CD4-positive, alpha-beta T cell (primary cell): ENCODE data around the gene MYO1B. TPM values are rescaled to one million over a fixed set of nuclear protein-coding genes. Genes with fewer than 3 reads are reported as not detected.

ENCODE experiments used
- ATAC-seq: fragments of 200-7000 bp; cut with Tn5 transposase; one replicate; pipeline ENCODE4 v1.10.0; 2022; ENCODE audit warnings: mild to moderate bottlenecking; ENCODE audit not compliant: poor library complexity
- CTCF ChIA-PET: fragments of 350-600 bp; sonication (Branson Sonifier 250); formaldehyde crosslinking; loops from one replicate; lab custom pipeline; 2021; ENCODE audit warnings: antibody characterized with exemption, inconsistent platforms; lab: Charles Lee
- POLR2A ChIA-PET: fragments of 350-600 bp; sonication (Branson Sonifier 250); formaldehyde crosslinking; loops from one replicate; lab custom pipeline; 2021; ENCODE audit warnings: antibody characterized with exemption, inconsistent platforms; lab: Charles Lee
- DNase-seq, 14 experiments: peaks; one replicate each; pipeline ENCODE4 v3.0.0-alpha.2; 2013 to 2020; ENCODE audit warnings: mixed read lengths in 2 of 14
- H3K27ac ChIP-seq, 2 donors: one replicate each; pipeline versions ENCODE4 v1.5.1 to v1.7.0; 2013; ENCODE audit warnings: low read length in 2 of 2, low read depth in 1 of 2, mild to moderate bottlenecking in 1 of 2
- H3K27me3 ChIP-seq, 2 experiments: 1 replicate in 1 of 2; 2 replicates in 1 of 2; pipeline versions ENCODE4 v1.6.1 to v1.7.0; 2013; ENCODE audit warnings: low read length in 2 of 2, control low read depth in 1 of 2, mild to moderate bottlenecking in 1 of 2, moderate library complexity in 1 of 2; ENCODE audit not compliant: insufficient read depth in 2 of 2, control insufficient read depth in 1 of 2
- H3K36me3 ChIP-seq: one replicate; pipeline ENCODE4 v1.6.1; 2013; ENCODE audit warnings: low read length, control low read depth; ENCODE audit not compliant: insufficient read depth
- H3K4me1 ChIP-seq: one replicate; pipeline ENCODE4 v1.6.1; 2013; ENCODE audit warnings: low read length, control low read depth; ENCODE audit not compliant: insufficient read depth
- H3K4me3 ChIP-seq: one replicate; pipeline ENCODE4 v1.5.1; 2013; ENCODE audit warnings: mild to moderate bottlenecking, low read length, moderate library complexity
- H3K9me3 ChIP-seq, 2 experiments: 1 replicate in 1 of 2; 2 replicates in 1 of 2; pipeline versions ENCODE4 v1.6.1 to v1.7.0; 2013; ENCODE audit warnings: low read length in 2 of 2, mild to moderate bottlenecking in 2 of 2, control low read depth in 1 of 2, moderate library complexity in 1 of 2; ENCODE audit not compliant: control insufficient read depth in 1 of 2, insufficient read depth in 1 of 2
- H3K27ac Mint-ChIP-seq: one replicate; pipeline ENCODE4 v1.8.0; 2020; ENCODE audit warnings: mixed read lengths
- H3K27me3 Mint-ChIP-seq: one replicate; pipeline ENCODE4 v1.8.0; 2021; ENCODE audit warnings: mixed read lengths
- H3K36me3 Mint-ChIP-seq: one replicate; pipeline ENCODE4 v1.8.0; 2021; ENCODE audit warnings: low read depth, mixed read lengths
- H3K4me1 Mint-ChIP-seq: one replicate; pipeline ENCODE4 v1.8.0; 2021; ENCODE audit warnings: low read depth, mixed read lengths
- H3K4me3 Mint-ChIP-seq: one replicate; pipeline ENCODE4 v1.8.0; 2020; ENCODE audit warnings: mild to moderate bottlenecking, mixed read lengths
- H3K9me3 Mint-ChIP-seq: one replicate; pipeline ENCODE4 v1.8.0; 2020; ENCODE audit warnings: mixed read lengths
- intact Hi-C, 2 experiments: fragments of 100-400 bp; cut with DNase I in 1 of 2; cut with micrococcal nuclease in 1 of 2; formaldehyde crosslinking; loops; one replicate each; pipeline versions ENCODE4 v1.15.1 to v1.9.0; 2023 to 2025; cut with DNase I, micrococcal nuclease
- total RNA-seq, 174 experiments: library from RNA in 2 of 174; stranded (reverse) in 2 of 174; gene quantifications; one replicate each; pipeline ENCODE4 v1.2.3 and lab custom pipeline; 2021 to 2026
- TF ChIP-seq, protein P1 (sequence below): fragments of 200-600 bp; IDR thresholded peaks from one replicate; pipeline ENCODE4 v1.8.0; 2022; ENCODE audit warnings: antibody characterized with exemption, mild to moderate bottlenecking

MYO1B gene
- total RNA-seq, 2 experiments from 2014 or later = 0.98 to 1.3 TPM

DNA sequence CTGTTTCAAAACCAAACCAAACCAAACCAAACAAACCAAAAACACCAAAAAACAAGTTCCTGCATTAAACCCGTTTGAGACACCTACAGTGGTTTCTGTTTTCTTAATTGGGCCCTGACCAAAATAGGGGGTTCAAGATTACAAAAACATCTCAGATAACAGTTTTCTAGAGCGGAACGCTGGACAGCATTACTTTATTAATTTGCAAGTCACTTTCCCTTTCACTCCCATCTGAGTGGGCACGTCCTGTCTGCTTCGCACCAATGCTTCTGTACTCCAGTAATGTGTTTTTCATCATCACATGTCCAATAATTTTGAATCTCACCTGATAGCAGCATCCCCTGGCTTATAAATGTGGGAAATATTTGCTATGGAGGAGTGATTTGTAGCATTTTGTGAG lies 11.7 kb upstream of the MYO1B start:
- no peaks in the 10 kb centered on the region for H3K27me3 ChIP-seq
- intact Hi-C loops = no loop called here
- Mint-ChIP-seq H3K36me3 (no peaks in the 10 kb centered on the region), H3K9me3 (no peaks in the 10 kb centered on the region), H3K27me3 (no peaks in the 10 kb centered on the region), H3K4me1 (no peaks in the 10 kb centered on the region), H3K4me3 (no peak overlapping the region), H3K27ac (no peak overlapping the region)
- ATAC-seq (no peak), DNase-seq (no peak)
- ChIA-PET POLR2A (no interaction called here), CTCF (no interaction called here)
- H3K27ac ChIP-seq = no peak overlapping the region
- H3K4me1 ChIP-seq = no peaks in the 10 kb centered on the region
- TF ChIP-seq, protein P1, sequence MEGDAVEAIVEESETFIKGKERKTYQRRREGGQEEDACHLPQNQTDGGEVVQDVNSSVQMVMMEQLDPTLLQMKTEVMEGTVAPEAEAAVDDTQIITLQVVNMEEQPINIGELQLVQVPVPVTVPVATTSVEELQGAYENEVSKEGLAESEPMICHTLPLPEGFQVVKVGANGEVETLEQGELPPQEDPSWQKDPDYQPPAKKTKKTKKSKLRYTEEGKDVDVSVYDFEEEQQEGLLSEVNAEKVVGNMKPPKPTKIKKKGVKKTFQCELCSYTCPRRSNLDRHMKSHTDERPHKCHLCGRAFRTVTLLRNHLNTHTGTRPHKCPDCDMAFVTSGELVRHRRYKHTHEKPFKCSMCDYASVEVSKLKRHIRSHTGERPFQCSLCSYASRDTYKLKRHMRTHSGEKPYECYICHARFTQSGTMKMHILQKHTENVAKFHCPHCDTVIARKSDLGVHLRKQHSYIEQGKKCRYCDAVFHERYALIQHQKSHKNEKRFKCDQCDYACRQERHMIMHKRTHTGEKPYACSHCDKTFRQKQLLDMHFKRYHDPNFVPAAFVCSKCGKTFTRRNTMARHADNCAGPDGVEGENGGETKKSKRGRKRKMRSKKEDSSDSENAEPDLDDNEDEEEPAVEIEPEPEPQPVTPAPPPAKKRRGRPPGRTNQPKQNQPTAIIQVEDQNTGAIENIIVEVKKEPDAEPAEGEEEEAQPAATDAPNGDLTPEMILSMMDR = no peak
- no peak overlapping the region for H3K4me3 ChIP-seq
- no peaks in the 10 kb centered on the region for H3K36me3 ChIP-seq
- no peaks in the 10 kb centered on the region for H3K9me3 ChIP-seq

DNA sequence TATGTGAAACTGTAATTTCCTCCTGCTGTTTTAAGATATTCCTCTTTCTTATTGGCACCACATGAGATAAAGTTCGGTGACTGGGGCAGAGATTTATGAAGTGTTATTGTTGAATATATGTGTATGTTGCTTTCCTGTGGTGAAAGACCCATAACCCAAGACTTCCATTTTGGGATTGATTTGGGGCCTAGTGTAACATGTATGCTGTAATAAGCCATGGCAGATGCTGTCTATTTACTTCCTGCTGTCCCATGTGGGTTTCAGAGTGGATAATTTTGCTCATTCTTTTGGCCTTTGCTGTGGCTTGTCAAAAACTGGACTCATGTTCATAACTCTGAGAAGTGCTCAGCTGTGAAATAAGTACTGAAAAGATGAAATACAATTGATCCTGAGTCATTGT lies 10.8 kb upstream of the MYO1B start:
- H3K4me1 ChIP-seq = no peaks in the 10 kb centered on the region
- ATAC-seq (no peak), DNase-seq (no peak)
- H3K9me3 Mint-ChIP-seq = no peaks in the 10 kb centered on the region
- H3K27ac ChIP-seq = no peak overlapping the region
- no peak overlapping the region for H3K27ac Mint-ChIP-seq
- H3K4me3 ChIP-seq = no peak overlapping the region
- no peaks in the 10 kb centered on the region for H3K36me3 Mint-ChIP-seq
- TF ChIP-seq, protein P1 = no peak
- intact Hi-C loops = no loop called here
- CTCF ChIA-PET = no interaction called here
- no peaks in the 10 kb centered on the region for H3K27me3 Mint-ChIP-seq
- POLR2A ChIA-PET = no interaction called here
- H3K36me3 ChIP-seq = no peaks in the 10 kb centered on the region
- H3K4me1 Mint-ChIP-seq = no peaks in the 10 kb centered on the region
- H3K9me3 ChIP-seq = no peaks in the 10 kb centered on the region
- no peak overlapping the region for H3K4me3 Mint-ChIP-seq
- H3K27me3 ChIP-seq = no peaks in the 10 kb centered on the region

DNA sequence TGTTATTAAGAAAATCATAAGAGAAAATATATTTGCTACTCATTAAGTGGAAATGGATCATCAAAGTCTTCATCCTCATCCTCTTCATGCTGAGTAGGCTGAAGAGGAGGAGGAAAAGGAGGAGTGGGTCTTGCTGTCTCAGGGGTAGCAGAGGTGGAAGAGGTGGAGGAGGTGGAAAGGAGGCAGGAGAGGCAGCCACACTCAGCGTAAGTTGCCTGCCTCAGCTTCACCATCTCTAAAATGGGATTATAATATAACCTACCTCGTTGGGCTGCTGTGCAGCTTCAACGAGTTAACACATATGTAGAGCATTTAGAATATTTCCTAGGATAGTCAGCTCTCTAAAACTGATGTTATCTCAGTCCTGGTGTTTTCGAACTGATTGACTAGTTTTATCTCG lies 4.3 kb upstream of the MYO1B start:
- DNase-seq (no peak), ATAC-seq (no peak)
- Mint-ChIP-seq H3K27me3 (peaks cover 24% of the 10 kb centered on the region), H3K4me1 (peaks cover 6% of the 10 kb centered on the region), H3K9me3 (peaks cover 4% of the 10 kb centered on the region), H3K27ac (no peak overlapping the region), H3K36me3 (no peaks in the 10 kb centered on the region), H3K4me3 (no peak overlapping the region)
- POLR2A ChIA-PET = no interaction called here
- CTCF ChIA-PET = no interaction called here
- Histone ChIP-seq H3K36me3 (no peaks in the 10 kb centered on the region), H3K27ac (no peak overlapping the region), H3K4me3 (no peak overlapping the region), H3K9me3 (peaks cover 0 to 3% of the 10 kb centered on the region in 2 experiments), H3K4me1 (peaks cover 7% of the 10 kb centered on the region), H3K27me3 (no peaks in the 10 kb centered on the region)
- intact Hi-C loops = no loop called here
- TF ChIP-seq, protein P1 = no peak
